ENCODE results near the gene PABPN1L.

PABPN1L gene, protein sequence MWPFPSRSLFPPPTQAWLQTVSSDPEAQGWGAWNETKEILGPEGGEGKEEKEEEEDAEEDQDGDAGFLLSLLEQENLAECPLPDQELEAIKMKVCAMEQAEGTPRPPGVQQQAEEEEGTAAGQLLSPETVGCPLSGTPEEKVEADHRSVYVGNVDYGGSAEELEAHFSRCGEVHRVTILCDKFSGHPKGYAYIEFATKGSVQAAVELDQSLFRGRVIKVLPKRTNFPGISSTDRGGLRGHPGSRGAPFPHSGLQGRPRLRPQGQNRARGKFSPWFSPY

GRCh38 chr16:88866151-88866920 lies at the start of gene PABPN1L:
Gene PABPN1L, minus strand, starts transcription at chr16:88866660. Its CDS starts 54 bp downstream, at chr16:88866606.
- DNase-seq (ENCODE audit: extremely low spot score): no peak
- no peak for TF ChIP-seq CTCF (IDR thresholded peaks at IDR 0.05; ENCODE audit: control extremely low read depth, extremely low read depth, low read depth, missing control alignments)
- ChIA-PET POLR2A (interaction anchor here (0.6 kb wide), 1 partner anchor 262 kb away, joined by 4 read pairs; no protein-coding TSS in a partner anchor), CTCF (interaction anchor here (1.6 kb wide), 1 partner anchor 12 kb away, joined by 4 read pairs; no protein-coding TSS in a partner anchor)

DNA sequence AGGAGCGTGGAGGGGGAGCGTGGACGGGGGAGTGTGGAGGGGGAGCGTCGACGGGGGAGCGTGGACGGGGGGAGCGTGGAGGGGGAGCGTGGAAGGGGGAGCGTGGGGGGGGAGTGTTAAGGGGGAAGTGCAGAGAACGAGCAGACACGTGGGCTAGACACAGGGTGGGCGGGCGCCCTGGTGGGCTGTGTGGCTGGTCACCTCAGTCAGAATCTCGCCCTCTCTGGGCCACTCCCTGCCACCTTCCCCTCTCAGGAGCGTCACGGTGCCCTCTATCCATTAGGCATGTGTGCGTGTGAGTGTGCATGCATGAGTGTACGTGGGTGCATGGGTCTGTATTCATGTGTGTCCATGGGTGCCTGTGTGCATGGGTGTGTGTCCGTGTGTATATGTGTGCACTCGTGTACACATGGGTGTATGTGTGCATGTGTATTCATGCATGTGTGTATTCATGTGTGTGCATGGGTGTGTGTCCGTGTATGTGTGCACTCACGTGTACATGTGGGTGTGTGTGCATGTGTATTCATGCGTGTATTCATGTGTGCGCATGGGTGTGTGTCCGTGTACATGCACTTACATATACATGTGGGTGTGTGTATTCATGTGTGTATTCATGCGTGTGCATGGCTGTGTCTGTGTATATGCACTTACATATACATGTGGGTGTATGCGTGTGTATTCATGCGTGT lies 49.3 kb upstream of the PABPN1L start:
- CTCF ChIA-PET: no interaction called here
- TF ChIP-seq CTCF (IDR thresholded peaks at IDR 0.05; ENCODE audit: control extremely low read depth, extremely low read depth, low read depth, missing control alignments): no peak
- no peak for DNase-seq (ENCODE audit: extremely low spot score)
- POLR2A ChIA-PET: no interaction called here

DNA sequence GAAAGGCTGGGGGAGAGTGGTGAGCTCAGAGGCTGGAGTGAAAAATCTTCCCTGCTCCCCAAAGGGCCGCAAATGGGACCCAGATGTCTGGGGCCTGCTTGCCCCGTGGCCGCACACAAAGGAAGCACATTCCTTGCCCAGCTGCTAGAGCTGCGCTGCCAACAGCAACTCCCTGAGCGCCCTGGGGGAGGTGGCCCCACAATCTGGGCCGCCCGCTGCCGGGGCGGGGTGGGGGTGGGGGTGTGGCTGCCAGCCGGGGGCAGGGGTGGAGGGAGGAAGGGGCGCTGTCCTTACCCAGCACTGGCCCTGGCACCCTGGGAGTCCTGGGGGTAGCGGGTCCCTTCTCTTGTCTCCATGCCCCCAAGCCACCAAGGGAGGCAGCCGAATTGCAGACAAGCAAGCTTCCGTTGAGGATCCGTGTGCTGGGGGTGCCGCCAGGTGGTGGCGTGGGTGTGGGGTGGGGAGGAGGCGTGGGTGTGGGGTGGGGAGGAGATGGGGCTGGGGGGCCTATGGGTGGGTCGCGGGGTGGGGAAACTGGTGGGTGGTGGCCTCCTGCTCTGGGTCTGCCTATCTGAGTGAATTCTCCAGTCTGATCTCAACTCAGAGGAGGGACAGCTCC lies 48.4 kb upstream of the PABPN1L start:
- ChIA-PET CTCF (no interaction called here), POLR2A (no interaction called here)
- DNase-seq (ENCODE audit: extremely low spot score): no peak
- no peak for TF ChIP-seq CTCF (IDR thresholded peaks at IDR 0.05; ENCODE audit: control extremely low read depth, extremely low read depth, low read depth, missing control alignments)

GRCh38 chr16:88913870-88914269 lies 47.4 kb upstream of the PABPN1L start:
- DNase-seq (ENCODE audit: extremely low spot score): no peak
- CTCF ChIA-PET: interaction anchor here (0.8 to 1.3 kb wide), 2 partner anchors 11 to 13 kb away, joined by 3 read pairs; no protein-coding TSS in a partner anchor
- TF ChIP-seq CTCF (IDR thresholded peaks at IDR 0.05; ENCODE audit: control extremely low read depth, extremely low read depth, low read depth, missing control alignments): no peak
- POLR2A ChIA-PET: no interaction called here

DNA sequence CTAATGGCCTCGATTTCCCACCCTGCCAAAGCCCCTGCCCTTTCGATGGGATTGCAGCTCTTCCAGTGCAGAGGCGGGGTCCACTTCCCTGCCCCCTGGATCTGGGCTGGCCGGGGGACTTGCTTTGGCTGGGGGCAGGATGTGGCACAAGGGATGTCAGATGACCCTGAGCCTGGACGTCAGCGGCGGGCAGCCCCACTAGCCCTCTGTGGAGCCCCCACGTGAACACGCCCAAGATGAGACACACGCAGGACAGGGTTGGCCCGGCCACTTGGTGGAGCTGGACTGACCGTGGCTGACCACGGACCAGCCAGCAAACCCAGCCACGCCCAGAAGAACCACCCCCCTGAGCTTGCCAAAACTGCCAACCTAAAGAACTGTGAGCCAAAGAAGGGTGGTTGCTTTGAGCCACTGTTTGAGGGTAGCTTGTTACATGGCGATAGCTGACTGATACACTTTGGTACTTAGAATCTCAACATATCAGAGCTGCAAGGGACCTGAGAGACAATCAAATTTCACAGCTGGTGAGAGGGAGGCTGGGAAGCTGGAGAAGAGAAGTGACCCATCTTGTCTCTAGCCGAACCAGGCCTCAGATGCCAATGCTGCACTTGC lies 46.6 kb upstream of the PABPN1L start:
- no peak for TF ChIP-seq CTCF (IDR thresholded peaks at IDR 0.05; ENCODE audit: control extremely low read depth, extremely low read depth, low read depth, missing control alignments)
- ChIA-PET POLR2A (no interaction called here), CTCF (interaction anchor here (0.8 to 1.3 kb wide), 2 partner anchors 12 kb away, joined by 3 read pairs; no protein-coding TSS in a partner anchor)
- no peak for DNase-seq (ENCODE audit: extremely low spot score)
